Hematopoietic multipotent progenitor cell (in vitro differentiated cells): ENCODE measurements around the gene CSF2RB. TPM values are rescaled to one million over a fixed set of nuclear protein-coding genes. Genes with fewer than 3 reads are reported as not detected.

Experiments used
- DNase-seq, 3 donors: peaks; one replicate each; pipeline ENCODE4 v3.0.0-alpha.2; 2011 to 2015; ENCODE audit warnings: low read depth in 2 of 3, low spot score in 2 of 3
- total RNA-seq: library from RNA; depleted of rRNA; stranded (reverse); fragments of >200 nt; gene quantifications from one replicate; pipeline ENCODE4 v1.2.3, GENCODE V29; 2012

Gene CSF2RB
- 132 TPM for total RNA-seq

DNA sequence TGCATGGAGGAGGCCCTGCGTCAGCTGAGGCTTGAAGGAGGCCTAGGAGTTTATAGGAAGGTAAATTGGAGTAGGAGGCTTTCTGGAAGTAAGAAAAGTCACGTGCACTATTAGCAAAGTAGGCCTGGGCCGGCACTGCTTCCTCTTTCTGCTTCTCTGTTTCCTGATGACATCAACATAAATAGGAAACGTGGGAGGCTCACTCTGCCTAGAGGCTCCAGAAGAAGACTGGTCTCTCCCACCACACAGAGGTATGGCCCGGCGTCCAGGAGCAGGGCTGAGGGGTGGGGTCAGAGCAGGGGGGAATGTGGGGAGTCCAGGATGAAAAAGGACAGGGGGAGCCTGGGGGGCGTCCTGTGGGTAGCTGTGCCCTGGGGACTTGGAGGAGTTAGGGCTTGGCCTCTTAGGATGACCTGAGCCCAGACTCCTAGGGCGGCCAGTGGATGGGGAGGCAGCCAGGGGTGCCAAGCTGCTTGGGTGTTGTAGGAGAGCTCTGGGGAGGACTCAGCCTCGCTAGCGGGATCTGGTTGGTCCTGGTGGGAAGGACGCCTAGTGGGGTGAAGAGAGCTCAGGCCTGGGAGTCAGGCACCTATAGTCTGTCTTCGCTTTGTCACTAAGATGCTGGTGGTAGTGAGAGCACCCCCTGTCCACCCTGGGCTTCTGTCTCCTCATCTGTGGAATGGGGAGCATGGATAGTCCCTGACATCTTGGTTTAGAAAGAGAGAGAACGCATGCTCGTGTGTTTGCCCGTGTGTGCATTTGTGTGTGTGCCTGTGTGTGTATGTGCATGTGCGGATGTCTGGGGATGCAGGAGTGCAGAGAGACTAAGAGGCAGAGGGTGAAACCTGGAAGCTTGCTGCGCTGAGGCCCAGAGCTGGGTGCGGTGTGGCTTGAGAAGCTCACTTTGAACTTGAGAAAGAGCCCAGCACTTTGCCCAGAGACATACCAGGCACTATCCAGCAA lies at the start of gene CSF2RB:
Gene CSF2RB (plus strand): TSS at position 202 of the 963 bp plus-strand sequence. CDS start 8,580 bp downstream, outside the sequence.
- peak in 2 of 3 donors; percentile 73 to 85 for DNase-seq

DNA sequence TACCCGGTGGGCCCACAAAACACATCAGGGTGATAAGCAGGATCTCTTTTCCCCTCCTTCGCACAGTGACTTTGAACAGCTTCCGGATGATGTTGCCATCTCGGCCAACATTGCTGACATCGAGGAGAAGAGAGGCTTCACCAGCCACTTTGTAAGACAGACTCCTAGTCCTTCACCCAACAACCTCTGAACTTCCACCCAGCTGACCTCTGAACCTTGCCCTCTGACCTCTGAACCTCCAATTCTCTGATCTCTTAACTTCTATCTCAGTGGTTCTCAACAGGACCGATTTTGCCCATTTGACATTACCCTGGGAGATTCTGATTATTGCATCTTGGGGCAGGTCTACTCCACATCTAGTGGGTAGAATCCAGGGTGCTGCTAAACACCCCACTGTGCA lies 49.4 kb upstream of the CSF2RB start:
- DNase-seq: no peak

DNA sequence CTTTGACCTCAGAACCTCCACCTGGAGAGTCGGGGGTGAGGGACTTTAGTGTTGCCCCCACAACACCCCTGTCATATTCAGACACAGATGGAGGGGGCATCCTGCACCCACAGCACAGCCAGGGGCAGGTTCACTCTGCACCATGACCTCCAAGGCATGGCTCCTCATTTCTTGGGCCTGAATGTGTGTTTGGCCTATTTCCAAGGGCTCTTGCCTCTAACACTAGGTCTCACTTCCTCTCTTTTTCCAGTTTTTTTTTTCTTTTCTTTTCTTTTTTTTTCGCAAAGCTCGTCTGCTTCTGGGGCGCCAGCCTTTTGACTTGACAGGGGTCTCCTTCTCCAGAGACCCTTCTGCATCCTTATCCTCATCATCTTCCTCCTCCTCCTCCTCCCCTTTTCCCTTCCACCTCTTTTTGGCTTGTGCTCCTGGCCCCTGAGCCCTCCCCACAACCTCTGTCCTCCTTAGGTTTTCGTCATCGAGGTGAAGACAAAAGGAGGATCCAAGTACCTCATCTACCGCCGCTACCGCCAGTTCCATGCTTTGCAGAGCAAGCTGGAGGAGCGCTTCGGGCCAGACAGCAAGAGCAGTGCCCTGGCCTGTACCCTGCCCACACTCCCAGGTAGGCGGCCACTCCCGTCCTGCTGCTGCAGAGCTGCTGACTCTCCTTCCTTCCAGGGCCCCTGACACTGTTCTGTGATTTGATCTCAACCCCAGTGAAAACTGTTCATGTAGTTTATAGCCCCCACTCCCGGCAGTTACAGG lies 48.8 kb upstream of the CSF2RB start:
- no peak for DNase-seq

DNA sequence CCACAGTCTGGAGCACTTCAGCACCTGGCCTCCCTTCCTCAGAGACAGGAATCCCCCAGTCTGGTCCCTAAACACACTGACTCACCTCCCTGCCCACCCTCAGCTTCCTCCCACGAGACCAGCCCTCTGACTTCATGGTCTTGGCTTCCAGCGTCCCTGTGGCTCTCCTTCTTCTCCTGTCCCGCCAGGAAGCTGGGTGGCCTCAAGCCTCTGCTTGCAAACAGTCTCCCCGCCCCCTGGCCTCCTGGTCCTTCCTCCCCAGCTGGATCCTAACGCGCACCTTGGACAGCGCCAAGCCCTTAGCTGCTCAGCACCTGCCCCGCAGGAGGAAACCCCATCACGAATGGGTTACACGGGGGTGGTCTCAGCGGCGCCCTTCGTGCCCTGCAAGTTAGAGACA lies 48.1 kb upstream of the CSF2RB start:
- DNase-seq: no peak

DNA sequence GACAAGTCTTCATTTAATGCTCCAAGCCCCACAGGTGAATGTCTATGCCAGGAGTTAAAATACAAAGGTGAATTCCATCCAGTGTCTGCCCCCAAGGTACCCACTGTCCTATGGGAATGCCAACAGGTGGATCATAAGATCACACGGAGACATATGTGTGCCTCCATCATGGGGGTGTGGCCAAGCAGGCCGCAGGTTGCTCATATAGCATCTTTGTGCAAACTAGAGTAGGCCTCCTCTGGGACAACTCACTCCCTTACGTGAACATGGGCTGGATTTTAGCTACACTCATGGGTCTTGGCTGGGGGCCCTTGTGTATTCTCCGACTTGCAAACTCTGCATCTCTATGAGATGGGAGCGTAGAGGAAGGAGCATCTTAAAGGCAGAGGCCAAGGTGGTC lies 45.7 kb upstream of the CSF2RB start:
- no peak for DNase-seq

DNA sequence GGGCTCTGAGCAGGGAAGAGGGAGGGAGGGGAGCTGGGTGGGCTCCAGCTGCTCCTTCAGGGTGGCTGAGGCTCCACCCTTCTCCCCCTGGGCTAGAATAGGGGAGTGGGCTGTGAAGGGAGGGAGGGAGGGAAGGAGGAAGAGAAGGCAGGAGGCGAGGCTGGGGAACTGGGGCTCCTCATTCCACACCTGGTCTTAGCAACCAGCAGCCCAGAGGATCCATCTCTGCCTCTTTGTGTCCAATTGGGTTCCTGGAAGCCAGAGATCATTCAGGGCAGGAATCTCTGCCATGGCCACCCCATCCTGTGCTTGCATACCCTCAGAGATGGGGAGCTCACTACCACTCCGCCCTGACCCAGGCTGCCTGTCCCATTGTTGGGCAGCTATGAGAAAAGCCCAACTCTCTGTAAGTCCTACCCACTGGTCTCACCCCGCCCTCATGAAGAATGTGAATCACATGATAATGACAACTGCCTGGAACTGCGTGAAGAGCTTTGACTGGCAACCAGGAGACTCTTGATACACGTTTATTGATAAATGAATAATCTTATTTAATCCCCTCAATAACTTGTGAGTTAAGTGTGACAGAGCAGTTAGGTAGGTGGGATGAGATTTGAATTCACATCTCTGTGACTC lies 44.8 kb upstream of the CSF2RB start:
- DNase-seq: no peak

DNA sequence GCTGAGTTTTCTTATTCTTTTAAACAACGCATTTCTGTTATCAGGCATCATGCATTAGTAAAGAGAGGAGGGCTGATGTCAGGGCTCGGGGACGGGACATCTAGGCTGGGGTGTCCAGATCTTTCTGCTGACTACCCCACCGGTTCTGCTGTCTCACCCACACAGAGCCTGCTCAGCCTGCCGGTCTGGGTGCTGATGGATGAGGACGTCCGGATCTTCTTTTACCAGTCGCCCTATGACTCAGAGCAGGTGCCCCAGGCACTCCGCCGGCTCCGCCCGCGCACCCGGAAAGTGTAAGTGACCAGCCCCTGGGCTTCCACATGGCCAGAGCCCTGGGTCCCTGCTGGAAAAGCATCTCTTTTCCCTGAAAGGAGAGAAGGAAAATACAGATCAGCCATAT lies 43.2 kb upstream of the CSF2RB start:
- no peak for DNase-seq

DNA sequence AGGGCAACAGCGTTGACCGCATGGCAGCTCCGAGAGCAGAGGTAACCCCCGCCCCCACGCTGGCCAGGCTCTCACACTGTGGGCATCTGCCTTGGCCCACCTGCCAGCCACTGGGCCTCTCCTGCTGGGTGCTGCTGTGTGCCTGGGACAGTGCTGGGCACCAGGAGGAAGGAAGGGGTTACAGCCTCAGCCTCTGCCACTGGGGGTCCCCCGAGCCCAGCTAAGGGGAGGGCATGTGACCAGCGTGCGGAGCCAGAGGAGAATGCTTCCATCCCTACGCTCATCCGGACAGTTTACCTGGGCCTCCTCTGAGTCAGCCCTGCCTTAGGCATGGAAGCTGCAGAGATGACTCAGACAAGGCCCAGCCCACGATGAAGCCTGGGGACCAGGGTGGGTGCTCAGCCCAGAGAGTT lies 41.8 kb upstream of the CSF2RB start:
- no peak for DNase-seq

DNA sequence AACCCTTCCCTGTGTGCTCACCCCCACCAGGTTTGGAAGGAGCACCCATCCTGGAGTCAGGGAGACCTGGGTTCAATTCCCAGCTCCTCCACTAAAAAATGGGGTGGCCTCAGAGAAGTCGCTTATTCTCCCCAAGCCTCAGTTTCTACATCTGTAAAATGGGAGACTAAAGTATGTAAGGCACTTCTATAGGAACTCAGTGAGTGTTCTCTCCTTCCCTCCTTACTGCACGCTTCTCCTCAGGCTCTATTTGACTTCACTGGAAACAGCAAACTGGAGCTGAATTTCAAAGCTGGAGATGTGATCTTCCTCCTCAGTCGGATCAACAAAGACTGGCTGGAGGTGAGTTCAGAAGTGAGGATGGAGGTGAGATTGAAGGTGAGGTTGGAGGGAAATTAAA lies 41.3 kb upstream of the CSF2RB start:
- DNase-seq: no peak

DNA sequence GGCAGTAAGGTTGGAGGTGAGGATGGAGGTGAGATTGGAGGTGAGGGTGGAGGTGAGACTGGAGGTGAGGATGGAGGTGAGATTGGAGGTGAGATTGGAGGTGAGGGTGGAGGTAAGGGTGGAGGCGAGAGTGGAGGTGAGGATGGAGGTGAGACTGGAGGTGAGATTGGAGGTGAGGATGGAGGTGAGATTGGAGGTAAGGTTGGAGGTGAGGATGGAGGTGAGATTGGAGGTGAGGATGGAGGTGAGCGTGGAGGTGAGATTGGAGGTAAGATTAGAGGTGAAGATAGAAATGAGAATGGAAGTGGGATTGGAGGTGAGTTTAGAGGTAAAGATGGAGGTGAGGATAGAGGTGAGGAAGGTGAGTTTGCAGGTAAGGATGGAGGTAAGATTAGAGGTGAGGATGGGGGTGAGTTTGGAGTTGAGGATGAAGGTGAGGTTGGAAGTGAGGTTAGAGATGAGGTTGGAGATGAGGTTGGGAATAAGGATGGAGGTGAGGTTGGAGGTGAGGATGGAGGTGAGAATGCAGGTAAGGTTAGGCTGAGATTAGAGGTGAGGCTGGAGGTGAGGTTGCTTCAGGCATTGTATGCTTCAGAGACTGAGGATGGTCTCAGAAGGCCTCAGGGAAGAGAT lies 40.4 kb upstream of the CSF2RB start:
- no peak for DNase-seq

DNA sequence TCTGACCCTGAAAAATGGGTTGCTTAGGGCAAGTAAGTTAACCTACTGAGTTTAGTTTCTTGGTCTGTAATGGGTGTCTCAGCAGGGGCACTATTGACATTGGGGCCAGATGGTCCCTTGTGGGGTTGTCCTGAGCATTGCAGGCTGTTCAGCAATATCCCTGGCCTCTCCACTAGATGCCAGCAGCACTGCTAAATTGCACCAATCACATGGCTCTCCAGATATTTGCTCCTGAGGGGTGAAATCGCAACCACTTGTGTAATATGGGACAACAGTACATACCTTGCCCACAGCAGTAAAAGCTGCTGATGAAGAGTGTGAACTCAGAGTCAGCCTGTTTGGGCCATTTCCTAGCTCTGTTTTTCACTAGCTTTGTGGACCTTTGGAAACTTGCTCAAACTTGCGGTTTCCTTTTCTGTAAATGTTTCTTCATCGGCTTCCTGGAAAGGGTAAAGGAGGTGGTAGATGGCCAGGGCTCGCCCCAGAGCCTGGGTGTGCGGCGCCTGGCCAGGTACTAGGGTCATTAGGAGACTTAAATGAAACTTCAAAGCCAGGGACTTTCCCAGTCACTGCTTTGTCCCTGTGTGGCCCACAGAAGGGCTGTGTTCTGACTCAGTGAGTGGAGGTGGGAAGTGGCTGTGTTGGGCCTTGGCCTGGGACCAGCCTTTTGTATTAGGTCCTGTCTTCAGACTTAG lies 39.7 kb upstream of the CSF2RB start:
- DNase-seq: peak in 2 of 3 donors; percentile 70 to 74

DNA sequence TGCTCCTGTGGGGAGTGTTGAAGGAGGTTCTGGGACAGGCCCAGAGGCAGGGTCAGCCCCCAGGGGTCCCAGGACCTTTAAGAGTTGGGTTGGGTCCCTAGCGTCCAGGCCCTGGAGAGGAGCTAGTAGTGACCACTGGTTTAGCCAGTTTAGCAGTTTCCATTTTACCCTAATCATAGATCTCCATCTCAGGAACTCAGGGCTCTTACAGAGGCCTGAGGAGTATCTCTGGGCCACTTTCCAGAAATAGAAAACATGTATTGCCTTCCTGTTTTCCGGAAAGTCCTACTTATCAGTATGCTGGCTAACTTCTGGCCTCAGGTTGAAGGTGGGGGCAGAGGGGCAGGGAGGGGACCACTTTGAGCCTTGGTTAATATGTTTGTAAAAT lies 39.1 kb upstream of the CSF2RB start:
- no peak for DNase-seq

DNA sequence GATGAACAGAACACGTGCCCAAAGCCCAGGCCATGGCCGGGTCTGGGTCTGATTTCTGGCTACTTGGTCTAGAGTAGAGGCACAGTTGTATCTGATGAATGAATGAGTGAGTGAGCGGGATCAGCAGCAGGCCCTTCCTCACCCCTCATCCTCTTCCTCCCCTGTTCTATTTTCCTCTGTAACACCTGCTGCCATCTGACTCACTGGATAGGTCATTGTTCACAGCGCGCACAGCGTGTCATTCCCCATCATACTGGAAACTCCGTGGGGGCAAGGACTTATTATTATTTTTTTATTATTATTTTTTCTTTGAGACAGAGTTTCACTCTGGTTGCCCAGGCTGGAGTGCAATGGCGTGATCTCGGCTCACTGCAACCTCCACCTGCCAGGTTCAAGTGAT lies 38.7 kb upstream of the CSF2RB start:
- DNase-seq: no peak

DNA sequence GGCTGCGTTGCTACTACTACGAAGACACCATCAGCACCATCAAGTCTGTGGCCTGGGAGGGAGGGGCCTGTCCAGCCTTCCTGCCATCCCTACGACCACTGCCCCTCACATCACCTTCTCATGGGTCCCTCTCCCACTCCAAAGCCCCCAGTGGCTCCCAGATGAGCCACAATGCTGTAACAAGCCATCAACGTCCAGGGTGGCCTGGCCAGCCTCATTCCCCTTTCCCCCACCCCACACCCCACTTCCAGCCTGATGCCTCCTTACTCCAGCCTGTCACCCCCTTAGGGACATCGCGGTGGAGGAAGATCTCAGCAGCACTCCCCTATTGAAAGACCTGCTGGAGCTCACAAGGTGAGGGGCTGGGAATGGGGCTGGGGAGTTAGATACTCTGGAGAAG lies 37.7 kb upstream of the CSF2RB start:
- DNase-seq: no peak

DNA sequence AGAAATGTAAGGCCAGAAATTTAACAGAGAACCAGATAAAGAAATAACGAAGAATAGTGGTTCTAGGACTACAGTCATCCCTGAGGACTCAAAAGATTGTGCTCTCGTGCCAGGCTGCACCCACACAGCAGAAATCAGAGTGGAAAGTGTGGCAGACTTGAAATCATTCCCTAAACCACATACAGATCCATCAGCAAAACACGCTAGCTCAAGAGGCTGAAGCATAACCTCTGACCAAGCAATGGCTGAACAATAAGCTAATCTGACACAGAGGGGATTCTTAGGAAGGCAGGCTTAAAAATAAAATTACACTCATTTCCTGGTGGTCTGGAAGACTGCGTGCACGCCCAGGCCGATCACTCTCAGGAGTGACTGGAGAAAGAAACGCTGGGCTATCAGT lies 33.7 kb upstream of the CSF2RB start:
- no peak for DNase-seq

DNA sequence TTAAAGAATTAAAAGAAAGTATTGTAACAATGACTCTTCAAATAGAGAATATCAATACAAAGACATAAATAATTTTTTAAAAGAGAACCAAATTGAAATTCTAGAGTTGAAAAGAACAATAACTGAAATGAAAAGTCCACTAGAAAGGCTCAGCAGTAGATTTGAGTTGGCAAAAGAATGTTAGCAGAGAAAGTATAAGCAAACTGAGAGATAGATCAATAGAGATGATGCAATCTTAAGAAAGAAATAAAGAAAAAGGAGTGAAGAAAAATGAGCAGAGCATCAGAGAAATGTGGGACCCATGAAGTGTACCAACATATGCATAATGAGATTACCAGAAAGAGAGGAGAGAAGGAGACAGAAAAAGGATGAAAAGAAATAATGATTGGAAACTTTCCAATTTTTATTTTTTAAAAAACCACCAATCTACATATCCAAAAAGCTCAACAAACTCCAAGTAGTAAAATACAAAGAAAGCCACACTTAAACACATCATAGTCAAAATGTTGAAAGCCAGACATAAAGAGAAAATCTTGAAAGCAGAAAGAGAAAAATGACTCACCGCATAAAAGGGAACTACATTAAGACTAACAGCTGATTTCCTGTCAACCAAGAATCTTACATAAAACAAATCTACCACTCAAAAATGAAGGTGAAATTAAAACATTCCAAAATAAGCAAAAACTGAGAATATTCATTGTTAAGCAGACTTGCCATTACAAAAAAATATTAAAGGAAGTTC lies 31.8 kb upstream of the CSF2RB start:
- DNase-seq: peak in 1 of 3 donors; percentile 52

DNA sequence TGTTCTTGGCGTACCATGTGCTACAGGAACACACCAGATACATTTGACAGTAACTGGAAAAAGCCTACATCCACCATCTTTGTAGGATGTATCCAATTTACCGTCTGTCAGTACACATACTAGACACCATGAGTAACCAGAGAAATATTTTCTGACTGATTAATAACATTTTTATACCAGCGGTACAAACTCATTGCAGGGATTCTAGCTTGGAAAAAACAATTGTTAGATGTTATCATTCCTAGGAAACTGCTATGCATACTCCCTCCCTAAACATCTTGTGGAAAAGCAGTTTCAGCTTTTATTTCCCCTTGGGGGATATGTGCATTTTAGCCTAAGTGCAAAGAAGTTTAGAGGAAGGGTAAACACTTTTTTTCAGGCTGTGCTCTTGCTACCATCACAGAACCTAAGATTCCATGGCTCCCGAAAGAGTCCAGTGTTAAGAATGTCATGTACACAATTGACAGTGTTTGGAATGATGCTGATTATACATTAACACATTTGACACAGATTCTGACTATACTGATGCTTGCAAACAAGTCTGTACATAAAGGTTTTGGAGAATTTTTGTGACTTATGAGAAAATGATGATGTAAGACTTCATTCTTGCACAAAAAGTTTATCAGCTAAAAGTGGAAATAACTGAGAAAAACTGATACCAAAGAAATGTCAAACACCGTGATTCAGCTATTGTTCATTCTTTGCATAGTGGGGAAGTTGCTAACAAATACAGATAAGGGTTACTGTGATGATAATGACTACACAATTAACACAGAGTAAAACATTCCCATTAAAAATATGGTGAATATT lies 28.9 kb upstream of the CSF2RB start:
- peak in 1 of 3 donors; percentile 58 for DNase-seq

DNA sequence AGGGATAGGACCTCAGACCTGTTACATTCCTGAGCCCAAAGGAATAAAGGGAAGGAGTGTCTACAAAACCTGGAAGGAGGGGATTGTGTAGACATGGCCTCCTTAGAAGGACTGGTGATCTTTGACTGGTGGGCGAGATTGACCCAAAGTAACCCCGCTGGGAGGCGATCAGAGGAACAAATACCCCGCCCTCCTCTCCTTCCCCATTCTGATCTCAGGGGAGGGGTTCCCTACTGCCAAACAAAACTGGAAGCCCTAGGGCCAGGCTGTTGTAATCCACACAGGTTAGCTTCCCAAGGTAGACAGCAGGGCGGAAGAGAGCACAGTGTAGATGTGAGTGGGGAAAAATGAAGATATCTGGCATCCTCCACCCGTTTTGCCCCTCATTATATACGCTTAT lies 28.0 kb upstream of the CSF2RB start:
- DNase-seq: peak in 1 of 3 donors; percentile 32

DNA sequence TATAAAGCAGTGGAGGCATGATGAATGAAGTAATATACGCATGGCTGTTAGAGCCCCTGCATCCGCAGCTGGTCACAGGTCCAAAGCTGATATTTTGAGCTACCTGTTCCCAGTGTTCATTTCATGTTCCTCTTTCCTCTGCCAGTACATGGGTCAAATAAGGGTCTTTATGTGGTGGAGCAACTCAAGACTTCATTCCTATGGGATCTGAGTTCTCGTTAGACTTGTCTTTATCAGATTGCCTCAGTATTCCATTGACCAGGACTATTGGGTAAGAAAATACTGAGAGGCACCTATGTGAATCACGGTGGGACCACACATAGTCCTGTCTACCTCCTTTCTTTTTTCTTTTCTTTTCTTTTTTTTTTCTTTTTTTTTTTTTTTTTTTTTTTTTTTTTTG lies 27.4 kb upstream of the CSF2RB start:
- no peak for DNase-seq
